Measurements from ENCODE around the gene BAD. TPM values are rescaled to one million over a fixed set of nuclear protein-coding genes. Genes with fewer than 3 reads are reported as not detected.
"Not testable (repeated sequence)": the region's sequence is repeated elsewhere in the genome, so short reads cannot be mapped to it uniquely, and the experiment has no call there.

BAD gene
- total and polyA plus RNA-seq, 2 donors (not counting 1 experiment from before 2014, with no cell fraction given) = 24.0 to 39.1 TPM

DNA sequence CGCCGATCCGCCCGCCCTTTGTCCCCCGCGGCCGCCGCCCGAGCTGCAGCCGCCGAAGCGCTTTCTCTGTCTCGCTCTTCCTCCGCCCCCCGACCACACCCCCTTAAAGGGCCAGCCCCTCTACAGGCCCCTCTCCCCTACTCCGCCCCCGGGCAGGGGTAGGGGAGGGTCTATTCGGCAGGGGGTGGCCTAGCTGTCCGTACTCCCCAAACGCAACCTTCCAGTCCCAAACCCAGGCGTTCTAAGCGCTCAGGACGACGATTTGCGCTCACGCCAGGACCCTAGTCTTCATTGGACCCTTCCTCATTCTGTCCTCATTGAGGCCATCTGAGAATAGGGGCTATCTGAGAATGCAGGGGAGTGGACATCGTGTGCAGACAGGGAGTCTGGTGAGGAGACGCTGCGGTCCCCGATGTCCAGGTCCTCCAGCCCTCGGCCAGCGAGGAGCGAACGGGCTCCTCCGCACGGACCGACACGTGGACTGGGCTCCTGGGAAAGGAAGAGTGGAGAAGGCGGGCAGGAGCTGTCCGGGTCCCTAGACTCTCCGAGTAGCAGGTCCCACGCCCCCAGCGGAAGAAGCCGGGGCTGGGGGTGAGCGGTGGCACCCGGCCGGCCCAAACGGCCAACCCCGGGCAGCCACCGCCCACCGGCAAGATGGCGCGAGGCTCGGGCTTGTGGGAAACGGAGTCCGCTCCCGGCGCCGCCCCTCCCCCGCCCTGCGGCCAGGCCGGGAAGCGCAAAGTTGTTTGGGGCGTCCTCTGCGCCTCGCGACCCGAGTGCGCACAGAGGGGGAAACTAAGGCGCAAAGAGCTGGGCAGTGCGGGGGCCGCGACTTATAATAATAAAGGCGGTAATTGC is 37.4 kb downstream of the BAD start, which contains the start of gene PPP1R14B:
Gene PPP1R14B (minus strand): TSS at position 73 of the 858 bp plus-strand sequence. CDS start 270 bp downstream, outside the sequence.
- peak within 1 kb of the TSS; percentile 83 for H2AFZ ChIP-seq (ENCODE audit: insufficient read depth, low read depth, low read length, poor library complexity, severe bottlenecking)
- peak; percentile 85 for DNase-seq
- Mint-ChIP-seq H3K4me1 (peaks cover 40% of the 10 kb centered on the region), H3K9me3 (ENCODE audit: insufficient read depth) (no peaks in the 10 kb centered on the region), H3K4me3 (peak within 1 kb of the TSS; percentile 90), H3K27ac (peak within 1 kb of the TSS; percentile 91), H3K27me3 (no peaks in the 10 kb centered on the region)
- H3K27me3 ChIP-seq (replicated peaks in 1 of 4; ENCODE audit: control extremely low read depth in 1 of 4, control insufficient read depth in 3 of 4, insufficient read depth in 4 of 4, low read length in 3 of 4) = no peaks in the 10 kb centered on the region
- peak; percentile 60 for ATAC-seq (ENCODE audit: low read depth)
- H3K9me3 ChIP-seq (ENCODE audit: control extremely low read depth in 1 of 3, control insufficient read depth in 2 of 3, insufficient read depth in 1 of 3, low read length in 2 of 3) = no peaks in the 10 kb centered on the region
- H3K36me3 ChIP-seq (replicated peaks in 1 of 2; ENCODE audit: control extremely low read depth in 1 of 2, control insufficient read depth in 1 of 2, extremely low read depth in 1 of 2, insufficient read depth in 2 of 2, low read length in 1 of 2) = peaks cover 0 to 11% of the 10 kb centered on the region in 2 experiments
- peaks cover 2% of the 10 kb centered on the region for H4K20me1 ChIP-seq (ENCODE audit: control insufficient read depth, insufficient read depth, low read length, poor library complexity, severe bottlenecking)
- ChIA-PET CTCF (interaction anchor here (0.9 to 10.4 kb wide), 9 partner anchors 16 to 71 kb away, joined by 3 to 141 read pairs (median 5); partner anchors contain the start of genes BAD, ESRRA, FERMT3 and PRDX5), POLR2A (interaction anchor here (1.0 to 4.0 kb wide), 6 partner anchors 20 to 71 kb away, joined by 4 to 37 read pairs (median 9); partner anchors contain the start of genes BAD, FERMT3, NUDT22 and PRDX5)
- H3K79me2 ChIP-seq (ENCODE audit: control insufficient read depth, insufficient read depth, low read length) = peaks cover 9% of the 10 kb centered on the region
- peaks cover 26 to 54% of the 10 kb centered on the region in 2 donors for H3K4me1 ChIP-seq (ENCODE audit: control insufficient read depth in 2 of 2, insufficient read depth in 2 of 2, low read length in 2 of 2)
- H3K9ac ChIP-seq (ENCODE audit: low read length) = peak within 1 kb of the TSS; percentile 80
- intact Hi-C loops (cut with micrococcal nuclease) = loop anchor here (1.0 kb wide), 4 partner anchors 21 to 61 kb away; partner anchors contain the start of genes GPR137, NUDT22, STIP1 and TRPT1
- TF ChIP-seq EZH2 (IDR thresholded peaks at IDR 0.05; ENCODE audit: borderline replicate concordance, insufficient read depth, low read depth, low read length, poor library complexity, severe bottlenecking) (no peak), CTCF (IDR thresholded peaks at IDR 0.05) (no peak)
- H3K27ac ChIP-seq (ENCODE audit: low read length in 2 of 2) = peak within 1 kb of the TSS; percentile 53 to 79
- H3K4me3 ChIP-seq (ENCODE audit: control extremely low read depth in 1 of 5, extremely low read depth in 1 of 5, insufficient read depth in 1 of 5, low read depth in 2 of 5, low read length in 4 of 5) = peak within 1 kb of the TSS; percentile 78 to 99 (median 88)
- 2% methylated on average over 53 of the region's 74 CpGs for WGBS (ENCODE audit: insufficient coverage)
- peak within 1 kb of the TSS; percentile 99 for H3K4me2 ChIP-seq (replicated peaks; ENCODE audit: low read depth, low read length, poor library complexity, severe bottlenecking)

GRCh38 chr11:64246621-64246870 is 37.9 kb downstream of the BAD start:
- H3K9me3 Mint-ChIP-seq (ENCODE audit: insufficient read depth); H3K27me3 Mint-ChIP-seq; H3K79me2 ChIP-seq (ENCODE audit: control insufficient read depth, insufficient read depth, low read length); H3K9me3 ChIP-seq (ENCODE audit: control extremely low read depth in 1 of 3, control insufficient read depth in 2 of 3, insufficient read depth in 1 of 3, low read length in 2 of 3); H4K20me1 ChIP-seq (ENCODE audit: control insufficient read depth, insufficient read depth, low read length, poor library complexity, severe bottlenecking); H3K27ac ChIP-seq (ENCODE audit: low read length in 2 of 2); H3K27me3 ChIP-seq (replicated peaks in 1 of 4; ENCODE audit: control extremely low read depth in 1 of 4, control insufficient read depth in 3 of 4, insufficient read depth in 4 of 4, low read length in 3 of 4): not testable (repeated sequence)
- Histone ChIP-seq H3K4me3 (ENCODE audit: control extremely low read depth in 1 of 5, extremely low read depth in 1 of 5, insufficient read depth in 1 of 5, low read depth in 2 of 5, low read length in 4 of 5) (peak overlapping the region in 4 of 5 experiments; percentile 63 to 99 (median 83)), H3K4me1 (ENCODE audit: control insufficient read depth in 2 of 2, insufficient read depth in 2 of 2, low read length in 2 of 2) (peaks cover 22 to 53% of the 10 kb centered on the region in 2 donors), H3K4me2 (replicated peaks; ENCODE audit: low read depth, low read length, poor library complexity, severe bottlenecking) (peak overlapping the region; percentile 99), H3K36me3 (replicated peaks in 1 of 2; ENCODE audit: control extremely low read depth in 1 of 2, control insufficient read depth in 1 of 2, extremely low read depth in 1 of 2, insufficient read depth in 2 of 2, low read length in 1 of 2) (peaks cover 0 to 11% of the 10 kb centered on the region in 2 experiments), H3K9ac (ENCODE audit: low read length) (peak overlapping the region; percentile 80), H2AFZ (ENCODE audit: insufficient read depth, low read depth, low read length, poor library complexity, severe bottlenecking) (peak overlapping the region; percentile 83)
- POLR2A ChIA-PET = interaction anchor here (1.0 to 4.0 kb wide), 7 partner anchors 10 to 71 kb away, joined by 4 to 37 read pairs (median 8); partner anchors contain the start of genes BAD, FERMT3, NUDT22 and PRDX5
- DNase-seq (peak; percentile 53), ATAC-seq (ENCODE audit: low read depth) (peak; percentile 3)
- Mint-ChIP-seq H3K27ac (peak overlapping the region; percentile 87), H3K4me1 (peaks cover 36% of the 10 kb centered on the region), H3K4me3 (peak overlapping the region; percentile 89)
- CTCF ChIA-PET = interaction anchor here (0.9 to 10.4 kb wide), 10 partner anchors 14 to 71 kb away, joined by 3 to 141 read pairs (median 5); partner anchors contain the start of genes BAD, ESRRA, FERMT3 and PRDX5
- intact Hi-C loops (cut with micrococcal nuclease) = loop anchor here (1.0 kb wide), 3 partner anchors 20 to 60 kb away; partner anchors contain the start of genes GPR137, NUDT22, STIP1 and TRPT1
- under 1% methylated on average over 40 of the region's 43 CpGs for WGBS (ENCODE audit: insufficient coverage)

All from B cell (primary cell).